ENCODE results near the gene B3GLCT. TPM values are rescaled to one million over a fixed set of nuclear protein-coding genes. Genes with fewer than 3 reads are reported as not detected.

The B3GLCT gene
- total RNA-seq, 1 experiment from 2014 or later, result 3.9 TPM

DNA sequence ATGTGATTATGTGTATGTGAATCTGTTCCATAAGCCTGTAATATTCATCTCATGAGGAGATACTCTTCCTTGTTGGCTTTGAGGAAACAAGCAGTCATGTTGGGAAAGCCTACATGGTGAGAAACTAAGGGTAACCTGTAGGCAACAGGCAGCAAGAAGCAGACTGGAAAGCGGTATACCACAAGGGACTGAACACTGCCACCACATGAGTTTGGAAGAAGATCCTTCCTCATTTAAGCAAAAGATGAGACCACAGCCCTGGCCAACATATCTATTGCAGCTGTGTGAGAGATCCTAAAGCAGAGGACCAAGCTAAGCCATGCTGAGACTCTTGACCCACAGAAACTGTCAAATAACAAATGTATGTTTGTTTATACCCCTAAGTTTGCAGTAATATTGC, 134.8 kb downstream of the B3GLCT start (continued):
- TF ChIP-seq TCF7L2 (IDR thresholded peaks at IDR 0.05; ENCODE audit: borderline replicate concordance, extremely low read depth, insufficient read depth, insufficient read length) (no peak), POLR2AphosphoS5 (IDR thresholded peaks at IDR 0.05; ENCODE audit: low read depth, low read length) (no peak)
- TF ChIP-seq, protein P1, sequence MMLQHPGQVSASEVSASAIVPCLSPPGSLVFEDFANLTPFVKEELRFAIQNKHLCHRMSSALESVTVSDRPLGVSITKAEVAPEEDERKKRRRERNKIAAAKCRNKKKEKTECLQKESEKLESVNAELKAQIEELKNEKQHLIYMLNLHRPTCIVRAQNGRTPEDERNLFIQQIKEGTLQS (IDR thresholded peaks at IDR 0.05), result no peak

DNA sequence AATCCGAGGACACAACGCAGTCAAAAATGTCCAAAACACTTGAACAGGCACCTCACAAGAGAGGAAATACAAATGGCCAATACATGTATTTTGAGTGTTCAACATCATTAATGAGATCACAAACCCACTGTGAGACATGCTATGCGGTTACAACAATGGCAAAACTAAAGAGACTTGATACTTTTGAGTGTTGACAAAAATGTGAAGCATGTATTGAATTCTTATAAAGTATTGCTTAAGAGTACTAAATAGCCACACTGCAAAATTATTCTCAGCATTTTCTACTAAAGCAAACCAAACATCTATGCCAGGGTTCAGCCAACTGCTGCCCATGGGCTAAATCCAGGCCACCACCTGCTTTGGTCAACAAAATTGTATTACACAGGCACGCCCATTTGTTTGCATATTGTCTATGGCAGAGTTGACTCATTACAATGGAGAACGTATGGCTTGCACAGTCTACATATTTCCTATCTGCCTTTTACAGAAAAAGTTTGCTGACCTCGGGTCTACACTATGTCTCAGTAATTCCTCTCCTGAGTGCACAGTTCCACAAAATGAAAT, 135.3 kb downstream of the B3GLCT start:
- no peak for DNase-seq (ENCODE audit: low read depth, low spot score)
- H2AFZ ChIP-seq (ENCODE audit: low read depth, low read length, poor library complexity, severe bottlenecking), result no peak overlapping the region
- H3K9me2 ChIP-seq (ENCODE audit: insufficient read depth), result no peaks in the 10 kb centered on the region
- H3K27ac ChIP-seq (ENCODE audit: low read depth, low read length), result no peak overlapping the region
- H3K9ac ChIP-seq (ENCODE audit: low read length), result no peak overlapping the region
- no peaks in the 10 kb centered on the region for H3K27me3 ChIP-seq (ENCODE audit: insufficient read depth, low read length)
- BruUV-seq (replicated peaks), result no TSS peak
- RAD21 ChIA-PET (ENCODE audit: low non-redundant PET in 1 of 2, low total read pairs in 2 of 2, uncharacterized antibody in 2 of 2, unreplicated experiment in 2 of 2), result no interaction called here
- H3K9me3 ChIP-seq (ENCODE audit: control insufficient read depth in 1 of 2, insufficient read depth in 1 of 2, low read depth in 1 of 2, low read length in 2 of 2), result no peaks in the 10 kb centered on the region
- no peaks in the 10 kb centered on the region for H3K36me3 ChIP-seq (ENCODE audit: control insufficient read depth in 1 of 2, insufficient read depth in 2 of 2, low read length in 2 of 2)
- no peaks in the 10 kb centered on the region for H3K4me1 ChIP-seq (ENCODE audit: control insufficient read depth in 1 of 2, insufficient read depth in 2 of 2, low read length in 2 of 2)
- no peaks in the 10 kb centered on the region for H4K20me1 ChIP-seq (ENCODE audit: insufficient read depth)
- POLR2A ChIA-PET, result no interaction called here
- H3K4me2 ChIP-seq (ENCODE audit: low read length), result no peak overlapping the region
- no peaks in the 10 kb centered on the region for H3K79me2 ChIP-seq (ENCODE audit: insufficient read depth, low read length)
- intact Hi-C loops (cut with micrococcal nuclease), result no loop called here
- no peak for ATAC-seq
- CTCF ChIA-PET, result no interaction called here
- no peak overlapping the region for H3K4me3 ChIP-seq (replicated peaks in 1 of 2; ENCODE audit: low read depth in 1 of 2, low read length in 2 of 2)
- TF ChIP-seq, protein P2, sequence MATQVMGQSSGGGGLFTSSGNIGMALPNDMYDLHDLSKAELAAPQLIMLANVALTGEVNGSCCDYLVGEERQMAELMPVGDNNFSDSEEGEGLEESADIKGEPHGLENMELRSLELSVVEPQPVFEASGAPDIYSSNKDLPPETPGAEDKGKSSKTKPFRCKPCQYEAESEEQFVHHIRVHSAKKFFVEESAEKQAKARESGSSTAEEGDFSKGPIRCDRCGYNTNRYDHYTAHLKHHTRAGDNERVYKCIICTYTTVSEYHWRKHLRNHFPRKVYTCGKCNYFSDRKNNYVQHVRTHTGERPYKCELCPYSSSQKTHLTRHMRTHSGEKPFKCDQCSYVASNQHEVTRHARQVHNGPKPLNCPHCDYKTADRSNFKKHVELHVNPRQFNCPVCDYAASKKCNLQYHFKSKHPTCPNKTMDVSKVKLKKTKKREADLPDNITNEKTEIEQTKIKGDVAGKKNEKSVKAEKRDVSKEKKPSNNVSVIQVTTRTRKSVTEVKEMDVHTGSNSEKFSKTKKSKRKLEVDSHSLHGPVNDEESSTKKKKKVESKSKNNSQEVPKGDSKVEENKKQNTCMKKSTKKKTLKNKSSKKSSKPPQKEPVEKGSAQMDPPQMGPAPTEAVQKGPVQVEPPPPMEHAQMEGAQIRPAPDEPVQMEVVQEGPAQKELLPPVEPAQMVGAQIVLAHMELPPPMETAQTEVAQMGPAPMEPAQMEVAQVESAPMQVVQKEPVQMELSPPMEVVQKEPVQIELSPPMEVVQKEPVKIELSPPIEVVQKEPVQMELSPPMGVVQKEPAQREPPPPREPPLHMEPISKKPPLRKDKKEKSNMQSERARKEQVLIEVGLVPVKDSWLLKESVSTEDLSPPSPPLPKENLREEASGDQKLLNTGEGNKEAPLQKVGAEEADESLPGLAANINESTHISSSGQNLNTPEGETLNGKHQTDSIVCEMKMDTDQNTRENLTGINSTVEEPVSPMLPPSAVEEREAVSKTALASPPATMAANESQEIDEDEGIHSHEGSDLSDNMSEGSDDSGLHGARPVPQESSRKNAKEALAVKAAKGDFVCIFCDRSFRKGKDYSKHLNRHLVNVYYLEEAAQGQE (IDR thresholded peaks at IDR 0.05; ENCODE audit: low read depth), result no peak
- TF ChIP-seq RAD21 (IDR thresholded peaks at IDR 0.05; ENCODE audit: low read depth), result no peak
- TF ChIP-seq TCF7L2 (IDR thresholded peaks at IDR 0.05; ENCODE audit: borderline replicate concordance, extremely low read depth, insufficient read depth, insufficient read length), result no peak
- no peak for TF ChIP-seq YY1 (IDR thresholded peaks at IDR 0.05; ENCODE audit: extremely low read depth, insufficient replicate concordance, low read depth, low read length)
- TF ChIP-seq, protein P3, sequence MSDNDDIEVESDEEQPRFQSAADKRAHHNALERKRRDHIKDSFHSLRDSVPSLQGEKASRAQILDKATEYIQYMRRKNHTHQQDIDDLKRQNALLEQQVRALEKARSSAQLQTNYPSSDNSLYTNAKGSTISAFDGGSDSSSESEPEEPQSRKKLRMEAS (IDR thresholded peaks at IDR 0.05), result no peak
- TF ChIP-seq ZNF274 (IDR thresholded peaks at IDR 0.05; ENCODE audit: low read depth, low read length), result no peak
- TF ChIP-seq, protein P1 (IDR thresholded peaks at IDR 0.05), result no peak
- no peak for TF ChIP-seq ZFX (IDR thresholded peaks at IDR 0.05)
- TF ChIP-seq CBX3 (IDR thresholded peaks at IDR 0.05; ENCODE audit: low read depth), result no peak
- TF ChIP-seq EZH2phosphoT487 (IDR thresholded peaks at IDR 0.05; ENCODE audit: borderline replicate concordance), result no peak
- no peak for TF ChIP-seq POLR2AphosphoS5 (IDR thresholded peaks at IDR 0.05; ENCODE audit: low read depth, low read length)
- no peak for TF ChIP-seq EZH2 (IDR thresholded peaks at IDR 0.05)
- TF ChIP-seq, protein P4, sequence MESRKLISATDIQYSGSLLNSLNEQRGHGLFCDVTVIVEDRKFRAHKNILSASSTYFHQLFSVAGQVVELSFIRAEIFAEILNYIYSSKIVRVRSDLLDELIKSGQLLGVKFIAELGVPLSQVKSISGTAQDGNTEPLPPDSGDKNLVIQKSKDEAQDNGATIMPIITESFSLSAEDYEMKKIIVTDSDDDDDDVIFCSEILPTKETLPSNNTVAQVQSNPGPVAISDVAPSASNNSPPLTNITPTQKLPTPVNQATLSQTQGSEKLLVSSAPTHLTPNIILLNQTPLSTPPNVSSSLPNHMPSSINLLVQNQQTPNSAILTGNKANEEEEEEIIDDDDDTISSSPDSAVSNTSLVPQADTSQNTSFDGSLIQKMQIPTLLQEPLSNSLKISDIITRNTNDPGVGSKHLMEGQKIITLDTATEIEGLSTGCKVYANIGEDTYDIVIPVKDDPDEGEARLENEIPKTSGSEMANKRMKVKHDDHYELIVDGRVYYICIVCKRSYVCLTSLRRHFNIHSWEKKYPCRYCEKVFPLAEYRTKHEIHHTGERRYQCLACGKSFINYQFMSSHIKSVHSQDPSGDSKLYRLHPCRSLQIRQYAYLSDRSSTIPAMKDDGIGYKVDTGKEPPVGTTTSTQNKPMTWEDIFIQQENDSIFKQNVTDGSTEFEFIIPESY (IDR thresholded peaks at IDR 0.05; ENCODE audit: extremely low read depth, insufficient replicate concordance, low read length), result no peak
- no peak for TF ChIP-seq EGR1 (IDR thresholded peaks at IDR 0.05; ENCODE audit: low read depth)
- TF ChIP-seq POLR2A (IDR thresholded peaks at IDR 0.05; ENCODE audit: borderline replicate concordance, extremely low read depth, insufficient read depth, insufficient read length), result no peak
- no peak for TF ChIP-seq SRF (IDR thresholded peaks at IDR 0.05; ENCODE audit: low read depth)
- TF ChIP-seq ELF1 (IDR thresholded peaks at IDR 0.05; ENCODE audit: borderline replicate concordance, low read depth), result no peak
- TF ChIP-seq SIN3A (IDR thresholded peaks at IDR 0.05; ENCODE audit: low read depth), result no peak
- TF ChIP-seq SP1 (IDR thresholded peaks at IDR 0.05; ENCODE audit: low read depth), result no peak
- no peak for TF ChIP-seq CEBPB (IDR thresholded peaks at IDR 0.05; ENCODE audit: low read depth)

Measured in HCT116 (cell line).